ENCODE data around the gene SIL1. TPM values are rescaled to one million over a fixed set of nuclear protein-coding genes. Genes with fewer than 3 reads are reported as not detected.

Gene SIL1
- total and polyA plus RNA-seq, 9 of the 15 experiments (the other 6 are each of a cell fraction or from before 2014, with no cell fraction given) = 1.3 to 30.5 (median 18.1) TPM

- TF ChIP-seq ILF3 (IDR thresholded peaks at IDR 0.05; ENCODE audit: borderline replicate concordance) = no peak
- TF ChIP-seq TGIF2 (CRISPR knock-in tag; IDR thresholded peaks at IDR 0.05) = no peak
- TF ChIP-seq MCM5 (IDR thresholded peaks at IDR 0.05; ENCODE audit: low read depth) = no peak
These were observed 147.7 kb downstream of the SIL1 start (continued) for GRCh38 chr5:139050432-139050831.

- no peaks in the 10 kb centered on the region for H3K36me3 ChIP-seq (ENCODE audit: control insufficient read depth, insufficient read depth, low read length)
- H4K20me1 ChIP-seq (replicated peaks; ENCODE audit: control insufficient read depth, insufficient read depth, low read length) = no peaks in the 10 kb centered on the region
- H3K4me2 ChIP-seq (ENCODE audit: insufficient read depth, low read length) = no peak overlapping the region
- no peak for ATAC-seq
- 25% methylated on average over 1 of the region's 1 CpG for WGBS (ENCODE audit: insufficient coverage, low coverage, missing lambda C conversion rate)
- intact Hi-C loops (cut with micrococcal nuclease) = no loop called here
- TF ChIP-seq ZNF316 (IDR thresholded peaks at IDR 0.05) (0 out of 2 replicates have a peak, but pooled peaks have one; percentile 16), PHF8 (IDR thresholded peaks at IDR 0.05; ENCODE audit: borderline replicate concordance, low read length) (no peak)
- no TSS peak for BruUV-seq (replicated peaks)
- H3K27ac ChIP-seq (ENCODE audit: extremely low read depth, low read depth, low read length) = no peak overlapping the region
- FAIRE-seq = no peak
- H3K9me3 ChIP-seq (replicated peaks; ENCODE audit: control insufficient read depth, insufficient read depth, low read depth, low read length) = no peaks in the 10 kb centered on the region
- H3K4me1 ChIP-seq (replicated peaks in 1 of 2; ENCODE audit: control insufficient read depth in 2 of 2, insufficient read depth in 2 of 2, low read length in 2 of 2) = no peaks in the 10 kb centered on the region
- no peak for DNase-seq (ENCODE audit: extremely low read depth in 1 of 4, low spot score in 3 of 4)
- H3K9ac ChIP-seq (ENCODE audit: insufficient read depth in 1 of 2, low read depth in 2 of 2, low read length in 2 of 2) = no peak overlapping the region
- no peak overlapping the region for H2AFZ ChIP-seq (ENCODE audit: low read depth, low read length)
- POLR2A ChIA-PET = interaction anchor here (1.3 kb wide), 1 partner anchor 10 kb away, joined by 3 read pairs; no protein-coding TSS in a partner anchor
- CTCF ChIA-PET (ENCODE audit: low intra/inter-chr PET ratio) = no interaction called here
- no peak overlapping the region for H3K4me3 ChIP-seq
- no peaks in the 10 kb centered on the region for H3K79me2 ChIP-seq (ENCODE audit: control insufficient read depth, insufficient read depth, low read length)
- no peaks in the 10 kb centered on the region for H3K9me1 ChIP-seq (ENCODE audit: control insufficient read depth, insufficient read depth, low read length)
- H3K27me3 ChIP-seq (ENCODE audit: control insufficient read depth in 2 of 2, insufficient read depth in 2 of 2, low read length in 2 of 2) = no peaks in the 10 kb centered on the region
- in situ Hi-C loops (cut with MboI) = no loop called here
These were observed 148.4 kb downstream of the SIL1 start for GRCh38 chr5:139049780-139050179.

- FAIRE-seq (no peak), ATAC-seq (no peak), DNase-seq (ENCODE audit: extremely low read depth in 1 of 4, low spot score in 3 of 4) (no peak)
- no peaks in the 10 kb centered on the region for H3K36me3 ChIP-seq (ENCODE audit: control insufficient read depth, insufficient read depth, low read length)
- H2AFZ ChIP-seq (ENCODE audit: low read depth, low read length) = no peak overlapping the region
- H3K27me3 ChIP-seq (ENCODE audit: control insufficient read depth in 2 of 2, insufficient read depth in 2 of 2, low read length in 2 of 2) = no peaks in the 10 kb centered on the region
- H3K79me2 ChIP-seq (ENCODE audit: control insufficient read depth, insufficient read depth, low read length) = no peaks in the 10 kb centered on the region
- H3K4me1 ChIP-seq (replicated peaks in 1 of 2; ENCODE audit: control insufficient read depth in 2 of 2, insufficient read depth in 2 of 2, low read length in 2 of 2) = peaks cover 0 to 8% of the 10 kb centered on the region in 2 experiments; a peak in 2 of 5 replicates
- no peaks in the 10 kb centered on the region for H4K20me1 ChIP-seq (replicated peaks; ENCODE audit: control insufficient read depth, insufficient read depth, low read length)
- no peak overlapping the region for H3K9ac ChIP-seq (ENCODE audit: insufficient read depth in 1 of 2, low read depth in 2 of 2, low read length in 2 of 2)
- H3K4me2 ChIP-seq (ENCODE audit: insufficient read depth, low read length) = no peak overlapping the region
- no peak overlapping the region for H3K4me3 ChIP-seq
- in situ Hi-C loops (cut with MboI) (no loop called here), intact Hi-C loops (cut with micrococcal nuclease) (no loop called here)
- ChIA-PET POLR2A (interaction anchor here (0.6 to 1.4 kb wide), 3 partner anchors 17 to 57 kb away, joined by 3 read pairs; no protein-coding TSS in a partner anchor), CTCF (ENCODE audit: low intra/inter-chr PET ratio) (no interaction called here)
- H3K27ac ChIP-seq (ENCODE audit: extremely low read depth, low read depth, low read length) = no peak overlapping the region
- H3K9me1 ChIP-seq (ENCODE audit: control insufficient read depth, insufficient read depth, low read length) = no peaks in the 10 kb centered on the region
- no TSS peak for BruUV-seq (replicated peaks)
- H3K9me3 ChIP-seq (replicated peaks; ENCODE audit: control insufficient read depth, insufficient read depth, low read depth, low read length) = no peaks in the 10 kb centered on the region
- TF ChIP-seq MNT (conservative IDR thresholded peaks at IDR 0.05) (no peak), BCL6 (CRISPR knock-in tag; IDR thresholded peaks at IDR 0.05) (no peak), MITF (IDR thresholded peaks at IDR 0.05) (no peak), ERF (CRISPR knock-in tag; IDR thresholded peaks at IDR 0.05) (no peak), USF2 (CRISPR knock-in tag; IDR thresholded peaks at IDR 0.05) (no peak), MXI1 (IDR thresholded peaks at IDR 0.05; ENCODE audit: low read depth, low read length) (no peak), POLR2H (tag; IDR thresholded peaks at IDR 0.05; ENCODE audit: low read depth) (no peak)
These were observed 151.6 kb downstream of the SIL1 start for GRCh38 chr5:139046551-139046950.
